GM23248 (cell line): ENCODE results near the gene TBC1D10B.

Experiments
- EZH2 ChIP-seq: fragments of 200-600 bp; sonication (generic); IDR thresholded peaks from 2 replicates; pipeline ENCODE4 v1.6.1; 2018; ENCODE audit warnings: antibody characterized with exemption, mild to moderate bottlenecking; ENCODE audit not compliant: insufficient read depth, poor library complexity, severe bottlenecking
- EZH2phosphoT487 ChIP-seq: fragments of 200-600 bp; sonication (generic); IDR thresholded peaks from 2 replicates; pipeline ENCODE4 v1.6.1; 2018; ENCODE audit warnings: antibody characterized with exemption, moderate library complexity, mild to moderate bottlenecking, low read depth; ENCODE audit not compliant: insufficient read depth

DNA sequence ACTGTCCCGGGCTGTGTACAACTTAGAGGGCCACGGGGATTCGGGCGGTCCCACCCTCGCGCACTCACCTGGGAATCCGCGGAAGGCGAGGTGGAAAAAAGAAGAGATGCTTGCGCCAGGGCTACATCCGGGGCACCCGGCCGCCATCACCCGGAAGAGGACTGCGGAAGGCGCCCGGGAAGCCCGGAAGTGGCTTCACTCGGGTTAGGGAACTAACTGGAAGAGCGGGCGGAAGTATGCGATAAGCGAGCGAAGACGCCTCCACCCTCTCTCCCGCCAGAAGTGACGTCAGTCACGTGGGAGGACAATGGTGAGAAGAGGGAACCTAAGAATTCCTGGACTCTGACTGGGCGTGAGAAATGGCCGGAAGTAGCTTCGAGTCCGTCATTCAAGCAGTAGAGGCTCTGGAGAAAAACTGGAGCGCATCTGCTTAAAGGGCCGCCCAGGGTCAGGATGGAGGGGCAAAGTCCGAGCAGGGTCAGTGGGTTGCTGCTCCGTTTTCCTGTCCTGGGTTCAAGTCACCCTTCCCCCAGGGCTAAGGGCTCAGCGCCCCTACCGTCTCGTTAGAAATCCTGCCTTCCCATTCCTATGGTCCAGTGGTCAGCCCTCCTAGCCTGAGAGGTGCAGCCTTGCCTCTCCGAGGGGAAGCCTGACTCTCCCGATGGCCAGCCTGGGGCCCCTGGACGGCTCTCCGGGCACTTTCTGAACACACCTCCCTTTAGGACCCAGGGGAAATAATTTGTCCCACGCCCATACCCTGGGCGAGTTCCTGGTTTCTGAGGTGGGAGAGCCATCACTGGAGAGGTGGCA, 14.9 kb downstream of the TBC1D10B start, which contains the start of gene CD2BP2:
- TF ChIP-seq EZH2phosphoT487 = no peak
- TF ChIP-seq EZH2 = no peak
